DOHH2 (cell line): ENCODE results near the gene UEVLD.
"Not testable (repeated sequence)": the region's sequence is repeated elsewhere in the genome, so short reads cannot be mapped to it uniquely, and the experiment has no call there.

ENCODE experiments used
- H3F3A ChIP-seq: fragments of 200-600 bp; sonication (generic), shearing (Covaris generic); 2 replicates; pipeline ENCODE4 v1.6.0; 2016; ENCODE audit warnings: antibody characterized with exemption, mild to moderate bottlenecking; ENCODE audit not compliant: control insufficient read depth, insufficient read depth
- H3K27ac ChIP-seq: fragments of 200-600 bp; sonication (generic); 2 replicates; pipeline ENCODE4 v1.5.1; 2014; ENCODE audit warnings: low read depth, mild to moderate bottlenecking, low read length, moderate library complexity
- H3K27me3 ChIP-seq: fragments of 200-600 bp; sonication (generic); 2 replicates; pipeline ENCODE4 v1.6.1; 2014; ENCODE audit warnings: mild to moderate bottlenecking, low read length, mixed read lengths; ENCODE audit not compliant: control insufficient read depth
- H3K36me3 ChIP-seq: fragments of 200-600 bp; sonication (generic); 2 replicates; pipeline ENCODE4 v1.6.1; 2014; ENCODE audit warnings: mild to moderate bottlenecking, low read length, moderate library complexity, mixed read lengths; ENCODE audit not compliant: control insufficient read depth
- H3K4me1 ChIP-seq: fragments of 200-600 bp; sonication (generic); 2 replicates; pipeline ENCODE4 v1.6.1; 2014; ENCODE audit warnings: mild to moderate bottlenecking, low read length, mixed read lengths; ENCODE audit not compliant: control insufficient read depth
- H3K4me2 ChIP-seq: fragments of 200-600 bp; sonication (generic); 2 replicates; pipeline ENCODE4 v1.6.0; 2014; ENCODE audit warnings: mild to moderate bottlenecking, low read length, moderate library complexity
- H3K4me3 ChIP-seq: fragments of 200-600 bp; sonication (generic); 2 replicates; pipeline ENCODE4 v1.5.1; 2014; ENCODE audit warnings: mild to moderate bottlenecking, low read length, mixed read lengths
- H3K79me2 ChIP-seq: fragments of 200-600 bp; sonication (generic); 2 replicates; pipeline ENCODE4 v1.6.1; 2014; ENCODE audit warnings: mild to moderate bottlenecking, low read length, mixed read lengths; ENCODE audit not compliant: control insufficient read depth
- H3K9me2 ChIP-seq: fragments of 200-600 bp; sonication (generic); replicated peaks from 2 replicates; pipeline ENCODE4 v1.6.1; 2014; ENCODE audit warnings: mild to moderate bottlenecking, low read length, mixed read lengths; ENCODE audit not compliant: control insufficient read depth
- H3K9me3 ChIP-seq: fragments of 200-600 bp; sonication (generic); 2 replicates; pipeline ENCODE4 v1.6.1; 2014; ENCODE audit warnings: antibody characterized with exemption, low read length, mixed read lengths; ENCODE audit not compliant: control insufficient read depth, insufficient read depth
- H4K20me1 ChIP-seq: fragments of 200-600 bp; sonication (generic); 2 replicates; pipeline ENCODE4 v1.6.0; 2014; ENCODE audit warnings: low read depth, mild to moderate bottlenecking, antibody characterized with exemption, low read length, moderate library complexity; ENCODE audit not compliant: control insufficient read depth, insufficient read depth
- EZH2phosphoT487 ChIP-seq: fragments of 200-600 bp; sonication (generic); IDR thresholded peaks from 2 replicates; pipeline ENCODE4 v1.6.1; 2017; ENCODE audit warnings: borderline replicate concordance, mild to moderate bottlenecking, antibody characterized with exemption, low read length, moderate library complexity, mixed read lengths
- TF ChIP-seq, protein P1 (sequence below): fragments of 200-600 bp; sonication (generic); IDR thresholded peaks from one replicate; pipeline ENCODE4 v1.5.1; 2014; ENCODE audit warnings: antibody characterized with exemption, mild to moderate bottlenecking, low read depth, low read length; ENCODE audit not compliant: poor library complexity, severe bottlenecking

UEVLD gene

GRCh38 chr11:18594999-18595749, 6.6 kb upstream of the UEVLD start:
- H3K9me2 ChIP-seq, result no peaks in the 10 kb centered on the region
- no peak for TF ChIP-seq EZH2phosphoT487
- H3F3A ChIP-seq, result no peaks in the 10 kb centered on the region
- no peak overlapping the region for H3K27ac ChIP-seq
- H3K9me3 ChIP-seq, result no peaks in the 10 kb centered on the region
- no peaks in the 10 kb centered on the region for H3K27me3 ChIP-seq
- H3K4me1 ChIP-seq, result peaks cover 12% of the 10 kb centered on the region
- H3K36me3 ChIP-seq, result peaks cover 9% of the 10 kb centered on the region; the same call in 1 of the 2 replicates
- no peak overlapping the region for H3K4me3 ChIP-seq
- H4K20me1 ChIP-seq, result no peaks in the 10 kb centered on the region
- H3K79me2 ChIP-seq, result peaks cover 29% of the 10 kb centered on the region
- no peak overlapping the region for H3K4me2 ChIP-seq

DNA sequence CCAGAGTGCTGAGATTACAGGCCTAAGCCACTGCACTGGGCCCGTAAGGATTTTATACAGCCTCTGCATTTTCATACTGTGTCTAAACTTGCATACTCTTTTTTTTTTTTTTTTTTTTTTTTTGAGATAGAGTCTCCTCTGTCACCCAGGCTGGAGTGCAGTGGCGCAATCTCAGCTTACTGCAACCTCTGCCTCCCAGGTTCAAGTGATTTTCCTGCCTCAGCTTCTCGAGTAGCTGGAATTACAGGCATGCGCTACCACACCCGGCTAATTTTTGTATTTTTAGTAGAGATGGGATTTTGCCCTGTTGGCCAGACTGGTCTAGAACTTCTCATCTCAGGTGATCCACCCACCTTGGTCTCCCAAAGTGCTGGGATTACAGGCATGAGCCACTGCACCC, 5.6 kb upstream of the UEVLD start:
- not testable (repeated sequence) for H3K9me2 ChIP-seq, H3F3A ChIP-seq, H3K27me3 ChIP-seq, H3K36me3 ChIP-seq, H3K27ac ChIP-seq, H3K4me3 ChIP-seq, H3K9me3 ChIP-seq, H4K20me1 ChIP-seq, H3K4me2 ChIP-seq
- Histone ChIP-seq H3K4me1 (peaks cover 23% of the 10 kb centered on the region), H3K79me2 (peaks cover 39% of the 10 kb centered on the region)

GRCh38 chr11:18590571-18590970, 2.0 kb upstream of the UEVLD start:
- Histone ChIP-seq H3K4me3 (peak overlapping the region; percentile 82), H3K79me2 (peaks cover 68% of the 10 kb centered on the region), H3K4me1 (peaks cover 30% of the 10 kb centered on the region), H3K9me3 (no peaks in the 10 kb centered on the region), H3K4me2 (peak overlapping the region; percentile 72), H3K27ac (no peak overlapping the region), H3K9me2 (no peaks in the 10 kb centered on the region), H4K20me1 (no peaks in the 10 kb centered on the region), H3K36me3 (peaks cover 1% of the 10 kb centered on the region), H3F3A (no peaks in the 10 kb centered on the region), H3K27me3 (no peaks in the 10 kb centered on the region)
- no peak for TF ChIP-seq EZH2phosphoT487
- TF ChIP-seq, protein P1, sequence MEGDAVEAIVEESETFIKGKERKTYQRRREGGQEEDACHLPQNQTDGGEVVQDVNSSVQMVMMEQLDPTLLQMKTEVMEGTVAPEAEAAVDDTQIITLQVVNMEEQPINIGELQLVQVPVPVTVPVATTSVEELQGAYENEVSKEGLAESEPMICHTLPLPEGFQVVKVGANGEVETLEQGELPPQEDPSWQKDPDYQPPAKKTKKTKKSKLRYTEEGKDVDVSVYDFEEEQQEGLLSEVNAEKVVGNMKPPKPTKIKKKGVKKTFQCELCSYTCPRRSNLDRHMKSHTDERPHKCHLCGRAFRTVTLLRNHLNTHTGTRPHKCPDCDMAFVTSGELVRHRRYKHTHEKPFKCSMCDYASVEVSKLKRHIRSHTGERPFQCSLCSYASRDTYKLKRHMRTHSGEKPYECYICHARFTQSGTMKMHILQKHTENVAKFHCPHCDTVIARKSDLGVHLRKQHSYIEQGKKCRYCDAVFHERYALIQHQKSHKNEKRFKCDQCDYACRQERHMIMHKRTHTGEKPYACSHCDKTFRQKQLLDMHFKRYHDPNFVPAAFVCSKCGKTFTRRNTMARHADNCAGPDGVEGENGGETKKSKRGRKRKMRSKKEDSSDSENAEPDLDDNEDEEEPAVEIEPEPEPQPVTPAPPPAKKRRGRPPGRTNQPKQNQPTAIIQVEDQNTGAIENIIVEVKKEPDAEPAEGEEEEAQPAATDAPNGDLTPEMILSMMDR, result no peak

DNA sequence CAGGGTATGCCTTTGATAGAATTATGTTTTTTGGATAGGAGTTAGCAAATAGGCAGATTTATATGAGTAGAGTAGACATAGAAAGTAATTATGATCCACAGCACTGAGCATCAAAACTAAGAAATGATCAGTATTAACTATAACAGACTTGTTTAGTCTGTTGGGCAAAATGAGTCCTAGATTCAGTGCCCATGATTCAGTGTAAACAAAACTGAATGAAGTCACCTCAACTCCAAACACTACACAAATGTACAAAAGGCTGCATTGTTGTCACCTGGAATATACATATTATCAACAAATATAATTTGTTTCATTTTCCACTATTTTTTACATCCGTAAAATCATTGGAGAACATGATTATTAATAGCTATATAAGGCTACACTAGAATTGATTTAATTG, 6.7 kb downstream of the UEVLD start:
- Histone ChIP-seq H3K27ac (no peak overlapping the region), H3K4me1 (no peaks in the 10 kb centered on the region), H3K9me3 (no peaks in the 10 kb centered on the region), H3K79me2 (peaks cover 6% of the 10 kb centered on the region), H3K4me2 (no peak overlapping the region), H3K4me3 (no peak overlapping the region), H4K20me1 (no peaks in the 10 kb centered on the region), H3K9me2 (no peaks in the 10 kb centered on the region), H3F3A (no peaks in the 10 kb centered on the region), H3K27me3 (no peaks in the 10 kb centered on the region), H3K36me3 (peaks cover 12% of the 10 kb centered on the region)
- no peak for TF ChIP-seq EZH2phosphoT487
- TF ChIP-seq, protein P1, result no peak
